ENCODE results near the gene SELENON.

The SELENON gene

DNA sequence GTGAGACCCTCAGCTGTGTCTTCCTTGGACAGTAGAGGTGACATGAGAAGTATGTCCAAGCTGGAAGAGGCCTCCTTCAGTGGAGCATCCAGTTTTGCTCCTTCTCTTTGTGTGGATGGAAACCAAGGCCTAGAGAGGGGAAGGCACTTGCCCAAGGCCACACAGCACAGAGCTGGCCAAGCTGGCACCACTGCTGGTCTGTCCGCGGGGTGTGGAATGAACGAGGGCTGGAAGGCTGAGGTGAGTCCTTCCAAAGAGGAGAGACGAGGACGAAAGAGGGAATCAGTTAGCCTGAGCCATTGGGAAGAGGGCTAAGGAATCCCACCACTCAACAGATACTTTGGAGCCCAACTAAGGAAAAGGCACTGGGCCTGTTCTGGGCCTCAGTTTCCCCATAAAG, 27.8 kb upstream of the SELENON start:
- TF ChIP-seq ZFX (IDR thresholded peaks at IDR 0.05) = no peak
- TF ChIP-seq, protein P1, sequence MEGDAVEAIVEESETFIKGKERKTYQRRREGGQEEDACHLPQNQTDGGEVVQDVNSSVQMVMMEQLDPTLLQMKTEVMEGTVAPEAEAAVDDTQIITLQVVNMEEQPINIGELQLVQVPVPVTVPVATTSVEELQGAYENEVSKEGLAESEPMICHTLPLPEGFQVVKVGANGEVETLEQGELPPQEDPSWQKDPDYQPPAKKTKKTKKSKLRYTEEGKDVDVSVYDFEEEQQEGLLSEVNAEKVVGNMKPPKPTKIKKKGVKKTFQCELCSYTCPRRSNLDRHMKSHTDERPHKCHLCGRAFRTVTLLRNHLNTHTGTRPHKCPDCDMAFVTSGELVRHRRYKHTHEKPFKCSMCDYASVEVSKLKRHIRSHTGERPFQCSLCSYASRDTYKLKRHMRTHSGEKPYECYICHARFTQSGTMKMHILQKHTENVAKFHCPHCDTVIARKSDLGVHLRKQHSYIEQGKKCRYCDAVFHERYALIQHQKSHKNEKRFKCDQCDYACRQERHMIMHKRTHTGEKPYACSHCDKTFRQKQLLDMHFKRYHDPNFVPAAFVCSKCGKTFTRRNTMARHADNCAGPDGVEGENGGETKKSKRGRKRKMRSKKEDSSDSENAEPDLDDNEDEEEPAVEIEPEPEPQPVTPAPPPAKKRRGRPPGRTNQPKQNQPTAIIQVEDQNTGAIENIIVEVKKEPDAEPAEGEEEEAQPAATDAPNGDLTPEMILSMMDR (conservative IDR thresholded peaks at IDR 0.05) = no peak

DNA sequence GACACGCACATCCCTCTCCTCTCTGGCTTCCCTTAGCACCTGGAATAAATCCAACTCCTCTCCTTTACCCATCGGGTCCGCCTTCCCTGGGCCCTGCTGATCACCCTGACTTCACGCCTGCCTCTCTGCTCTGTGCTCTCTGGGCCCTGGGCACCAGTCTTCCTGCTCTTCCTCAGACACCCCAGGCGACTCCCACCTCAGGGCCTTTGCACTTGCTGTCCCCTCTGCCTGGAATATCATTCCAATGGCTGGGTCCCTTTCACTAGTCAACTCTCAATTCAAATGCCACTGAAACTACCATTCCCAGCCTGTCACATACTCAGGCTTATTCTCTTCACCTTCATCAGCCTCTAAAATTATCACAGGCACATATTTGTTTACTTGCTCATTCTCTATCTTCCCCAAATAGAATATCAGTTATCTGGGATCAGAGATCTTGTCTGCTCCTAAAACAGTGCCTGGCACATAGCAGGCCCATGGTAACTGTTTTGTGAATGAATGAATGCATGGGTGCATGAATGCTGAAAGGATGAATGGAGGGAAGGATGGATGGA, 27.2 kb upstream of the SELENON start:
- no peak overlapping the region; the same call in 1 of the 2 replicates for H3K27ac ChIP-seq
- TF ChIP-seq, protein P1 (conservative IDR thresholded peaks at IDR 0.05) = no peak
- no peak for TF ChIP-seq ZFX (IDR thresholded peaks at IDR 0.05)

More for the DNA sequence above, 27.8 kb upstream of the SELENON start:
- H3K27ac ChIP-seq = no peak overlapping the region

DNA sequence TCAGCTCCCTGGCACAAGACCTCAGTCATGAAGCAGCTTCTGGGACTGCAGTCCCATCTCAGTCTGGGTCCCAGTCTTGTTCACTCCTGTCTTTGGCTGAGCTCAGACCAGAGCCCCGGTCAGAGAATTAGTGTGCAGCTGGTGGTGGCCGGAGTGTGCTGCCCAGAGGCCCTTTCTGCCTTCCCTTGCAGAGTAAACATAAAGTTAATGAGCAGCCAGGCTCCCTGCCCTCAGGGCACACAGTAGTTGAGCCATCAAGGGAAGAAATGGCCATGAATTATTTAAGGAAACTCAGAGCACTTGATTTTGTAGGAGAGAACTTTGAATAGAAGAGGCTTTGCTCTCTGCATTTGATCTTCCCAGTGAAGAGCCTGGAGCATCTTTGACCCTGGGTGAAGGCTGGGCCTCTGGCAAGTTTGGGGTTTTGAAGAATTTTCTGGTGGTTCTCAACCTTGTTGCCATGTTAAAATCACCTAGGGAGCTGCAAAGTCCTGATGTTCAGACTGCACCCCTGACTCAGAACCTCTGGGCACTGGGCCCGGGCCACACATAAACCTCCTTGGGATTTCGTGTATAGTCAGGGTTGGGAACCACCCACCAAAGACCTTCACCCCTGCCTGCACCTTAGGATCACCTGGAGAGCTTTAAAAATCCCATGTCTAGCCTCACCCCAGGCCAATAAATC, 26.4 kb upstream of the SELENON start:
- peak overlapping the region; percentile 12; the same call in 1 of the 2 replicates for H3K27ac ChIP-seq
- no peak for TF ChIP-seq ZFX (IDR thresholded peaks at IDR 0.05)
- TF ChIP-seq, protein P1 (conservative IDR thresholded peaks at IDR 0.05) = no peak

DNA sequence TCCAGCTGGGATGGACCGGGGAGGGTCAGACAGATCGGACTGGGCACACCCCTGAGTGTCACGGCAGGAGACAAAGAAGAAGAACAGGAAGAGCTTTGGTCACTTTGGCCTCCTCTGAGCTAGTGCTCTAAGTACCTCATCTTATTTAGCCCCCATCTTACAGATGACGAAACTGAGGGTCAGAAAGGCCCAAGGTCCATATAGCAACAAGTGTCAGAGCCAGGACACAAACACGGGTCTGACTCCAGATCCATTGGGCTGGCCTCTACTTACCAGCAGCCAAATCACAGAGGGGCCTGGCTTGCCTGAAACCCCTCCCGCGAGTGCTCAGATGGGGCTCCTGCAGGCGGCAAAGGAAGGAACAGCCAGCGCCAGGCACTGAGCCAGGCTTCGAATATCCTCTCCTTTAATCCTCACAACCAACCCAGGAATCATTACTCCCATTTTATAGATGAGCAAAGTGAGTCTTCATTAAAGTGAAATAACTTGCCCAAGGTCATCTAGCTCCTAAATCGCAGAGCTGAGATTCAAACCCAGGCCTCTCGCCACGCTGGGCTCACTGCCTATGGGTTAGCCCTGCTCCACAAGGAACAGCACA, 25.7 kb upstream of the SELENON start:
- peak overlapping the region; percentile 12; the same call in 1 of the 2 replicates for H3K27ac ChIP-seq
- TF ChIP-seq ZFX (IDR thresholded peaks at IDR 0.05) = no peak
- TF ChIP-seq, protein P1 (conservative IDR thresholded peaks at IDR 0.05) = no peak

DNA sequence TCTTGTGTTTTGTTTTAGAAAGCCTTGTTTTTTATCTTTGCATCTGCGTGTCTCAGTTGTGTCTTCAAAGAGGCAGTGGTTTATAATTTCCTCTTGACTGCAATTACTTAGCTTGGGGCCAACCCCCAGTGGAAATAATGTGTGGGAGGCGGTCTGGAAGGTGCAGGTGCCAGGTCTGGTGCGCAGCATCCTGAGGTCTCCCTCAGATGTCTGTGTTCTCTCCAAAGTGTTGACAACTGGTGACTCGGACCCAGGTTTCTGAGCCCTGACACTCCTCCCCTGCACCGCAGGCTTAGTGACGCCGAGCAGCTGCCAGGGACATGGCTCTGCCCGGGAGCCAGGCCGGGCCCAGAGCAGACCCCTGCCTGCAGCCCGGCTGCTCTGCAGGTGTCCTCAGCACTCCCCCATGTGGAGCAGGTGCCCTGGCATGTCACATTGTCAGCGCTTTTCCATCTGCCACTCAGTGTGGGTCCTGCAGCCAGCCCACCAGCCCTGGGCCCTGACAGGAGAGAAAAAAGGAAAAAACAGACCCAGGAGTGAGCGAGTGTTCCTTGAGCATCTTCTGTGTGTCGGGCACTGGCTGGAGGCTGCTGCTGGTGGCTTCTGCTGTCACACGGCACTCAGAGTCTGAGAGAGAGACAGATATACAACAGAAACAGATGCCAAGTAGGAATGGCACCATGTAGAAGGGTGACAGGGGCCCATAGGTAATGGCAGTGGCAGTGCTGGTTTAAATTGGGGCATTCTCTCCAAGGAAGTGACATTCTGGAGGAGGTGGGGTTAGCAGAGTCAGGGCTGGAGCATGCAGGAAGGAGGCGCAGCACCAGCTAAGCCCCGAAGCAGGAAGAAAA, 24.8 kb upstream of the SELENON start:
- no peak overlapping the region for H3K27ac ChIP-seq

DNA sequence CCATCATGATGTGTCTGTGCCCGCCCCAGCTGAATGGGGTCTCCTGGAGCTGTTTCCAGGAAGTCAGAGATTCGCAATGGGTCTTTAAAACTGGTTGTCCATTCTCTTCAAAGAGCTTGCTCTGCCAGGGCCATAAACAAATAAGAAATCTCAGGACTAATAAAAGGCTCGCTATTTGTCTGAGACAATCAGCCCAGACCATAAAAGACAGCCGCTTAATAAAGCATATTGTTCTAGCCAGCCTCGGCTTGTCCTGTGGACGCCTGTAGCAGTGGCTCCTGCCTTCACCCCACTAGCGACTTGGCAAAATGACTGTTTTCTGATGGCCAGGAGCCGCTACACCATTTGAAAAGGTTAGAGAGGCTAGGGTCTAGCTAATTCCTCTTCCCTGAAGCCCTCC, 20.6 kb upstream of the SELENON start:
- H3K27ac ChIP-seq = peak overlapping the region; percentile 51
- no peak for TF ChIP-seq ZFX (IDR thresholded peaks at IDR 0.05)
- TF ChIP-seq, protein P1 (conservative IDR thresholded peaks at IDR 0.05) = no peak

More for the DNA sequence above, 24.8 kb upstream of the SELENON start:
- TF ChIP-seq ZFX (IDR thresholded peaks at IDR 0.05) = no peak
- TF ChIP-seq, protein P1 (conservative IDR thresholded peaks at IDR 0.05) = no peak
